WTC11 (cell line): ENCODE results near the gene TMEM127. TPM values are rescaled to one million over a fixed set of nuclear protein-coding genes. Genes with fewer than 3 reads are reported as not detected.
A peak's percentile ranks its signal among the peaks of the same experiment; 100 is the strongest.

Experiments used
- ATF1 ChIP-seq: sonication (generic); formaldehyde crosslinking; IDR thresholded peaks from 2 replicates; pipeline ENCODE4 v1.8.1; 2023; ENCODE audit warnings: mild to moderate bottlenecking, moderate library complexity, missing genetic modification reagents
- ETV6 ChIP-seq: sonication (generic); formaldehyde crosslinking; IDR thresholded peaks from 2 replicates; pipeline ENCODE4 v1.8.1; 2022; ENCODE audit warnings: mild to moderate bottlenecking, missing genetic modification reagents
- FOXJ3 ChIP-seq: sonication (generic); formaldehyde crosslinking; IDR thresholded peaks from 2 replicates; pipeline ENCODE4 v1.9.0; 2021; ENCODE audit warnings: missing genetic modification reagents, mild to moderate bottlenecking, borderline replicate concordance
- GABPB1 ChIP-seq: sonication (generic); formaldehyde crosslinking; IDR thresholded peaks from 2 replicates; pipeline ENCODE4 v1.8.1; 2023; ENCODE audit warnings: mild to moderate bottlenecking, missing genetic modification reagents
- MXD4 ChIP-seq: fragments of 250-450 bp; sonication (Bioruptor Pico); IDR thresholded peaks from 2 replicates; pipeline ENCODE4 v1.8.0; 2021; ENCODE audit warnings: mild to moderate bottlenecking, moderate library complexity, borderline replicate concordance
- NR3C1 ChIP-seq: sonication (generic); formaldehyde crosslinking; conservative IDR thresholded peaks from 2 replicates; pipeline ENCODE4 v1.8.1; 2023; ENCODE audit warnings: low read depth, mild to moderate bottlenecking, missing genetic modification reagents
- OVOL2 ChIP-seq: fragments of 250-450 bp; sonication (Bioruptor Pico); IDR thresholded peaks from 2 replicates; pipeline ENCODE4 v1.9.0; 2021; ENCODE audit warnings: mild to moderate bottlenecking, borderline replicate concordance
- PRDM15 ChIP-seq: sonication (generic); formaldehyde crosslinking; IDR thresholded peaks from 2 replicates; pipeline ENCODE4 v1.8.0; 2022; ENCODE audit warnings: missing genetic modification reagents
- RORB ChIP-seq: fragments of 250-450 bp; sonication (Bioruptor Pico); IDR thresholded peaks from 2 replicates; pipeline ENCODE4 v1.9.0; 2021; ENCODE audit warnings: mild to moderate bottlenecking
- SMAD3 ChIP-seq: sonication (generic); formaldehyde crosslinking; IDR thresholded peaks from 2 replicates; pipeline ENCODE4 v1.8.0; 2022; ENCODE audit warnings: missing genetic modification reagents, mild to moderate bottlenecking, borderline replicate concordance
- SOX15 ChIP-seq: fragments of 250-450 bp; sonication (Bioruptor Pico); IDR thresholded peaks from 2 replicates; pipeline ENCODE4 v1.9.0; 2021; ENCODE audit warnings: mild to moderate bottlenecking
- SP1 ChIP-seq: sonication (generic); formaldehyde crosslinking; conservative IDR thresholded peaks from 2 replicates; pipeline ENCODE4 v1.8.1; 2022; ENCODE audit warnings: missing genetic modification reagents
- TEAD1 ChIP-seq: sonication (generic); formaldehyde crosslinking; IDR thresholded peaks from 2 replicates; pipeline ENCODE4 v1.8.0; 2022; ENCODE audit warnings: mild to moderate bottlenecking, missing genetic modification reagents
- TEAD4 ChIP-seq: sonication (generic); formaldehyde crosslinking; IDR thresholded peaks from 2 replicates; pipeline ENCODE4 v1.8.0; 2022; ENCODE audit warnings: mild to moderate bottlenecking, missing genetic modification reagents
- USF2 ChIP-seq: sonication (generic); formaldehyde crosslinking; IDR thresholded peaks from 2 replicates; pipeline ENCODE4 v1.8.1; 2023; ENCODE audit warnings: mild to moderate bottlenecking, missing genetic modification reagents, moderate library complexity
- ZNF121 ChIP-seq: sonication (generic); formaldehyde crosslinking; IDR thresholded peaks from 2 replicates; pipeline ENCODE4 v1.8.0; 2023; ENCODE audit warnings: missing genetic modification reagents
- ZNF281 ChIP-seq: sonication (generic); formaldehyde crosslinking; IDR thresholded peaks from 2 replicates; pipeline ENCODE4 v1.8.0; 2023; ENCODE audit warnings: mild to moderate bottlenecking, missing genetic modification reagents
- total RNA-seq: library from RNA; stranded (reverse); gene quantifications from 3 replicates; pipeline ENCODE4 v1.2.3, GENCODE V29; 2021
- TF ChIP-seq, protein P1 (sequence below): sonication (generic); formaldehyde crosslinking; IDR thresholded peaks from 2 replicates; pipeline ENCODE4 v1.8.1; 2022; ENCODE audit warnings: missing genetic modification reagents, borderline replicate concordance
- TF ChIP-seq, protein P2 (sequence below): sonication (generic); formaldehyde crosslinking; IDR thresholded peaks from 2 replicates; pipeline ENCODE4 v1.8.1; 2022; ENCODE audit warnings: low read depth, missing genetic modification reagents, borderline replicate concordance
- TF ChIP-seq, protein P3 (sequence below): sonication (generic); formaldehyde crosslinking; IDR thresholded peaks from 2 replicates; pipeline ENCODE4 v1.8.1; 2022; ENCODE audit warnings: mild to moderate bottlenecking, moderate library complexity, missing genetic modification reagents
- TF ChIP-seq, protein P4 (sequence below): sonication (generic); formaldehyde crosslinking; IDR thresholded peaks from 2 replicates; pipeline ENCODE4 v1.8.0; 2022; ENCODE audit warnings: mild to moderate bottlenecking, missing genetic modification reagents
- TF ChIP-seq, protein P5 (sequence below): sonication (generic); formaldehyde crosslinking; IDR thresholded peaks from 2 replicates; pipeline ENCODE4 v1.8.0; 2022; ENCODE audit warnings: mild to moderate bottlenecking, missing genetic modification reagents
- TF ChIP-seq, protein P6 (sequence below): sonication (generic); formaldehyde crosslinking; IDR thresholded peaks from 2 replicates; pipeline ENCODE4 v1.8.0; 2023; ENCODE audit warnings: missing genetic modification reagents
- TF ChIP-seq, protein P7 (sequence below): sonication (generic); formaldehyde crosslinking; IDR thresholded peaks from 2 replicates; pipeline ENCODE4 v1.8.1; 2022; ENCODE audit warnings: low read depth, mild to moderate bottlenecking, moderate library complexity, missing genetic modification reagents, borderline replicate concordance

Gene TMEM127
- total RNA-seq, 1 experiment from 2014 or later = 22.9 TPM

DNA sequence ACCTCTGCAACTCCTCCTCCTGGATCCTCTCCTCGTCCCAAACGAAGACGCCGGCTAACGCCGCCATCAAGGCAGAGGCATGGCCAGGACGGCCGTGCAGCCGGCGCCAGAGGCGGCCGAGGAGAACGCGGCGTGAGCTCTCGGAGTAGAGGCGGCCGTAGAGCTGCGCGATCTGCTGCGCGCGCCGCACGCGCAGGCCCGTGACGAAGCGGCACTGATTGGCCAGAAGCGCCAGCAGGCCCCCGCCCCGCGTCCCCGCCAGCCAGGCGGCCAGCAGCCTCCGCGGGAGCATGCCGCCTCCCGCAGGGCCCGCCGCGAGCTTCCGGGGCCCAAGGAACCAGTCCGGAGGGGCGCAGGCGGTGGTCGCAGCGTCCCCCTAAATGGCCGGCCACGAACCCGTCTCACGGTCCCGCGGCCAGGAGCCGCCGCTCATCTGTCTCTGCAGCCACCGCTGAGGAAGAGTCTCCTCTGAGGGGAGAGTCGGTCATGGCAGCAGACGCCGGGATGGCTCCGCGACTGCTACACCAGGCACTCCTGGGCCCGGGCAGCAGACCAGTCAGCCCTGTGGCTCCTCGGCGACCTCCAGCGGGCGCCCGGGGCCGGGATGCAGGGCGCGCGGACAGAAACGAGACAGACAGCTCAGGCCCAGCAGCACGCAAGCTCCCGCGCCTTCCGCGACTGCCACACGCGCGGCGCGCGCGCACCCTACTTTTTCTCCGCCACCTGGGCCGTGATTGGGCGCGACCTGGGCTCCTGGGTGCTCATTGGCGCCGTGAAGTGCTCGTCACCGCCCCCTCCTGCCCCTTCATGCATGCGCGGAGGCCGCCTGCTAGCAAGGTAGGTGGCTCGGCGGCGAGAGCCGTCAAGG, 57.4 kb downstream of the TMEM127 start, which contains the start of gene STARD7 (continued):
- TF ChIP-seq PRDM15 (CRISPR knock-in tag) (no peak), USF2 (CRISPR knock-in tag) (peak; percentile 51), ETV6 (CRISPR knock-in tag) (no peak; the same call in 1 of the 2 replicates), OVOL2 (CRISPR knock-in tag) (no peak), GABPB1 (CRISPR knock-in tag) (peak; percentile 11), MXD4 (CRISPR knock-in tag) (no peak), TEAD1 (CRISPR knock-in tag) (0 out of 2 replicates have a peak, but pooled peaks have one; percentile 25), SP1 (CRISPR knock-in tag) (peak; percentile 87), ZNF121 (no peak), RORB (CRISPR knock-in tag) (no peak), TEAD4 (CRISPR knock-in tag) (no peak), ATF1 (CRISPR knock-in tag) (no peak), SOX15 (CRISPR knock-in tag) (no peak), NR3C1 (CRISPR knock-in tag) (no peak), SMAD3 (CRISPR knock-in tag) (no peak), FOXJ3 (CRISPR knock-in tag) (no peak), ZNF281 (CRISPR knock-in tag) (peak; percentile 54; the same call in 1 of the 2 replicates)
- TF ChIP-seq, protein P1, sequence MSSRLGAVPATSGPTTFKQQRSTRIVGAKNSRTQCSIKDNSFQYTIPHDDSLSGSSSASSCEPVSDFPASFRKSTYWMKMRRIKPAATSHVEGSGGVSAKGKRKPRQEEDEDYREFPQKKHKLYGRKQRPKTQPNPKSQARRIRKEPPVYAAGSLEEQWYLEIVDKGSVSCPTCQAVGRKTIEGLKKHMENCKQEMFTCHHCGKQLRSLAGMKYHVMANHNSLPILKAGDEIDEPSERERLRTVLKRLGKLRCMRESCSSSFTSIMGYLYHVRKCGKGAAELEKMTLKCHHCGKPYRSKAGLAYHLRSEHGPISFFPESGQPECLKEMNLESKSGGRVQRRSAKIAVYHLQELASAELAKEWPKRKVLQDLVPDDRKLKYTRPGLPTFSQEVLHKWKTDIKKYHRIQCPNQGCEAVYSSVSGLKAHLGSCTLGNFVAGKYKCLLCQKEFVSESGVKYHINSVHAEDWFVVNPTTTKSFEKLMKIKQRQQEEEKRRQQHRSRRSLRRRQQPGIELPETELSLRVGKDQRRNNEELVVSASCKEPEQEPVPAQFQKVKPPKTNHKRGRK = no peak
- TF ChIP-seq, protein P2, sequence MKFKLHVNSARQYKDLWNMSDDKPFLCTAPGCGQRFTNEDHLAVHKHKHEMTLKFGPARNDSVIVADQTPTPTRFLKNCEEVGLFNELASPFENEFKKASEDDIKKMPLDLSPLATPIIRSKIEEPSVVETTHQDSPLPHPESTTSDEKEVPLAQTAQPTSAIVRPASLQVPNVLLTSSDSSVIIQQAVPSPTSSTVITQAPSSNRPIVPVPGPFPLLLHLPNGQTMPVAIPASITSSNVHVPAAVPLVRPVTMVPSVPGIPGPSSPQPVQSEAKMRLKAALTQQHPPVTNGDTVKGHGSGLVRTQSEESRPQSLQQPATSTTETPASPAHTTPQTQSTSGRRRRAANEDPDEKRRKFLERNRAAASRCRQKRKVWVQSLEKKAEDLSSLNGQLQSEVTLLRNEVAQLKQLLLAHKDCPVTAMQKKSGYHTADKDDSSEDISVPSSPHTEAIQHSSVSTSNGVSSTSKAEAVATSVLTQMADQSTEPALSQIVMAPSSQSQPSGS (CRISPR knock-in tag) = no peak
- TF ChIP-seq, protein P3, sequence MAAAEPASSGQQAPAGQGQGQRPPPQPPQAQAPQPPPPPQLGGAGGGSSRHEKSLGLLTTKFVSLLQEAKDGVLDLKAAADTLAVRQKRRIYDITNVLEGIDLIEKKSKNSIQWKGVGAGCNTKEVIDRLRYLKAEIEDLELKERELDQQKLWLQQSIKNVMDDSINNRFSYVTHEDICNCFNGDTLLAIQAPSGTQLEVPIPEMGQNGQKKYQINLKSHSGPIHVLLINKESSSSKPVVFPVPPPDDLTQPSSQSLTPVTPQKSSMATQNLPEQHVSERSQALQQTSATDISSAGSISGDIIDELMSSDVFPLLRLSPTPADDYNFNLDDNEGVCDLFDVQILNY (CRISPR knock-in tag) = peak; percentile 67
- TF ChIP-seq, protein P4, sequence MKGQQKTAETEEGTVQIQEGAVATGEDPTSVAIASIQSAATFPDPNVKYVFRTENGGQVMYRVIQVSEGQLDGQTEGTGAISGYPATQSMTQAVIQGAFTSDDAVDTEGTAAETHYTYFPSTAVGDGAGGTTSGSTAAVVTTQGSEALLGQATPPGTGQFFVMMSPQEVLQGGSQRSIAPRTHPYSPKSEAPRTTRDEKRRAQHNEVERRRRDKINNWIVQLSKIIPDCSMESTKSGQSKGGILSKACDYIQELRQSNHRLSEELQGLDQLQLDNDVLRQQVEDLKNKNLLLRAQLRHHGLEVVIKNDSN = peak; percentile 33; the same call in 1 of the 2 replicates
- TF ChIP-seq, protein P5, sequence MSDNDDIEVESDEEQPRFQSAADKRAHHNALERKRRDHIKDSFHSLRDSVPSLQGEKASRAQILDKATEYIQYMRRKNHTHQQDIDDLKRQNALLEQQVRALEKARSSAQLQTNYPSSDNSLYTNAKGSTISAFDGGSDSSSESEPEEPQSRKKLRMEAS (CRISPR knock-in tag) = peak; percentile 94
- TF ChIP-seq, protein P6, sequence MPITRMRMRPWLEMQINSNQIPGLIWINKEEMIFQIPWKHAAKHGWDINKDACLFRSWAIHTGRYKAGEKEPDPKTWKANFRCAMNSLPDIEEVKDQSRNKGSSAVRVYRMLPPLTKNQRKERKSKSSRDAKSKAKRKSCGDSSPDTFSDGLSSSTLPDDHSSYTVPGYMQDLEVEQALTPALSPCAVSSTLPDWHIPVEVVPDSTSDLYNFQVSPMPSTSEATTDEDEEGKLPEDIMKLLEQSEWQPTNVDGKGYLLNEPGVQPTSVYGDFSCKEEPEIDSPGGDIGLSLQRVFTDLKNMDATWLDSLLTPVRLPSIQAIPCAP (CRISPR knock-in tag) = no peak
- TF ChIP-seq, protein P7, sequence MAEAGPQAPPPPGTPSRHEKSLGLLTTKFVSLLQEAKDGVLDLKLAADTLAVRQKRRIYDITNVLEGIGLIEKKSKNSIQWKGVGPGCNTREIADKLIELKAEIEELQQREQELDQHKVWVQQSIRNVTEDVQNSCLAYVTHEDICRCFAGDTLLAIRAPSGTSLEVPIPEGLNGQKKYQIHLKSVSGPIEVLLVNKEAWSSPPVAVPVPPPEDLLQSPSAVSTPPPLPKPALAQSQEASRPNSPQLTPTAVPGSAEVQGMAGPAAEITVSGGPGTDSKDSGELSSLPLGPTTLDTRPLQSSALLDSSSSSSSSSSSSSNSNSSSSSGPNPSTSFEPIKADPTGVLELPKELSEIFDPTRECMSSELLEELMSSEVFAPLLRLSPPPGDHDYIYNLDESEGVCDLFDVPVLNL = peak; percentile 82; the same call in 1 of the 2 replicates
